ENCODE results near the gene CALU. TPM values are rescaled to one million over a fixed set of nuclear protein-coding genes. Genes with fewer than 3 reads are reported as not detected.

CALU gene
- total and polyA plus RNA-seq, 2 experiments from 2014 or later: 136 to 179 TPM

GRCh38 chr7:128792471-128793180, 53.5 kb downstream of the CALU start:
- no peak for DNase-seq (ENCODE audit: low spot score)

DNA sequence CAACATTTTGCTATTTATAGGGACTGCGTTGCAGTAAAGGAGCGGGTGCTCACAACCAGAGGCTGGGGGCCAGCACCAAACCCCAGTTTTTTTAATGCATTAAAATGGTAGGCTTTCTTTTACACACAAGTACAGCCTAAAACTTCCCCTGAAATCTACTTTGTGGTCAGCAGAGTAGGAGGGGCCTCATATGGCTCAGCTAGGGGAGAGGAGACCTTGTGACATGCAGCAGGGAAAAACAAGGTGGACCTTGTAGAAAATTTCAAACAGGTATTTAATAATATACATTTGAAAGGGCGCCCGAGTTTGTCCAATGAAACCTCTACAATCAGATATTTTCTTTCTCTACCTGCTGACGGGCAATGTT, 54.0 kb downstream of the CALU start:
- Histone ChIP-seq H3K27me3 (ENCODE audit: insufficient read depth) (no peaks in the 10 kb centered on the region), H3K4me2 (peak overlapping the region; percentile 92), H2AFZ (no peak overlapping the region), H4K20me1 (replicated peaks; ENCODE audit: insufficient read depth) (no peaks in the 10 kb centered on the region; the same call in 1 of the 2 replicates), H3K9me2 (ENCODE audit: insufficient read depth) (no peaks in the 10 kb centered on the region), H3F3A (replicated peaks; ENCODE audit: low read depth) (0 out of 2 replicates have a peak, but pooled peaks cover 6% of the 10 kb centered on the region), H3K27ac (ENCODE audit: low read depth) (no peak overlapping the region), H3K4me3 (0 out of 2 replicates have a peak overlapping the region, but pooled peaks have one; percentile 85), H3K4me1 (ENCODE audit: insufficient read depth) (peaks cover 26% of the 10 kb centered on the region), H3K36me3 (ENCODE audit: insufficient read depth) (0 out of 2 replicates have a peak, but pooled peaks cover 6% of the 10 kb centered on the region), H3K79me2 (replicated peaks; ENCODE audit: insufficient read depth) (no peaks in the 10 kb centered on the region)
- DNase-seq (ENCODE audit: low spot score): no peak
- peaks cover 32% of the 10 kb centered on the region for H3K36me3 Mint-ChIP-seq (ENCODE audit: low read depth)
- peaks cover 13% of the 10 kb centered on the region for H3K27me3 Mint-ChIP-seq (ENCODE audit: insufficient read depth, low read depth, poor library complexity)
- H3K9me3 Mint-ChIP-seq: no peaks in the 10 kb centered on the region
- H3K4me3 Mint-ChIP-seq: no peak overlapping the region
- no peak for TF ChIP-seq POLR2AphosphoS5 (IDR thresholded peaks at IDR 0.05; ENCODE audit: low read depth)
- no peak for TF ChIP-seq STAT1 (IDR thresholded peaks at IDR 0.05; ENCODE audit: unreplicated experiment)
- no peak for TF ChIP-seq EZH2phosphoT487 (IDR thresholded peaks at IDR 0.05; ENCODE audit: unreplicated experiment)
- ATAC-seq: no peak
- peaks cover 40% of the 10 kb centered on the region for H3K4me1 Mint-ChIP-seq
- no peak overlapping the region for H3K27ac Mint-ChIP-seq

More at GRCh38 chr7:128792471-128793180, 53.5 kb downstream of the CALU start:
- TF ChIP-seq, protein P1, sequence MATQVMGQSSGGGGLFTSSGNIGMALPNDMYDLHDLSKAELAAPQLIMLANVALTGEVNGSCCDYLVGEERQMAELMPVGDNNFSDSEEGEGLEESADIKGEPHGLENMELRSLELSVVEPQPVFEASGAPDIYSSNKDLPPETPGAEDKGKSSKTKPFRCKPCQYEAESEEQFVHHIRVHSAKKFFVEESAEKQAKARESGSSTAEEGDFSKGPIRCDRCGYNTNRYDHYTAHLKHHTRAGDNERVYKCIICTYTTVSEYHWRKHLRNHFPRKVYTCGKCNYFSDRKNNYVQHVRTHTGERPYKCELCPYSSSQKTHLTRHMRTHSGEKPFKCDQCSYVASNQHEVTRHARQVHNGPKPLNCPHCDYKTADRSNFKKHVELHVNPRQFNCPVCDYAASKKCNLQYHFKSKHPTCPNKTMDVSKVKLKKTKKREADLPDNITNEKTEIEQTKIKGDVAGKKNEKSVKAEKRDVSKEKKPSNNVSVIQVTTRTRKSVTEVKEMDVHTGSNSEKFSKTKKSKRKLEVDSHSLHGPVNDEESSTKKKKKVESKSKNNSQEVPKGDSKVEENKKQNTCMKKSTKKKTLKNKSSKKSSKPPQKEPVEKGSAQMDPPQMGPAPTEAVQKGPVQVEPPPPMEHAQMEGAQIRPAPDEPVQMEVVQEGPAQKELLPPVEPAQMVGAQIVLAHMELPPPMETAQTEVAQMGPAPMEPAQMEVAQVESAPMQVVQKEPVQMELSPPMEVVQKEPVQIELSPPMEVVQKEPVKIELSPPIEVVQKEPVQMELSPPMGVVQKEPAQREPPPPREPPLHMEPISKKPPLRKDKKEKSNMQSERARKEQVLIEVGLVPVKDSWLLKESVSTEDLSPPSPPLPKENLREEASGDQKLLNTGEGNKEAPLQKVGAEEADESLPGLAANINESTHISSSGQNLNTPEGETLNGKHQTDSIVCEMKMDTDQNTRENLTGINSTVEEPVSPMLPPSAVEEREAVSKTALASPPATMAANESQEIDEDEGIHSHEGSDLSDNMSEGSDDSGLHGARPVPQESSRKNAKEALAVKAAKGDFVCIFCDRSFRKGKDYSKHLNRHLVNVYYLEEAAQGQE (IDR thresholded peaks at IDR 0.05; ENCODE audit: unreplicated experiment): no peak
- no peak for TF ChIP-seq EZH2 (IDR thresholded peaks at IDR 0.05; ENCODE audit: low read depth, unreplicated experiment)
- Histone ChIP-seq H3K4me1 (ENCODE audit: insufficient read depth) (peaks cover 26% of the 10 kb centered on the region), H4K20me1 (replicated peaks; ENCODE audit: insufficient read depth) (no peaks in the 10 kb centered on the region; the same call in 1 of the 2 replicates), H3K79me2 (replicated peaks; ENCODE audit: insufficient read depth) (no peaks in the 10 kb centered on the region), H3F3A (replicated peaks; ENCODE audit: low read depth) (0 out of 2 replicates have a peak, but pooled peaks cover 6% of the 10 kb centered on the region), H3K36me3 (ENCODE audit: insufficient read depth) (0 out of 2 replicates have a peak, but pooled peaks cover 6% of the 10 kb centered on the region), H3K4me3 (peak overlapping the region; percentile 85), H3K27me3 (ENCODE audit: insufficient read depth) (no peaks in the 10 kb centered on the region), H3K4me2 (peak overlapping the region; percentile 92), H2AFZ (no peak overlapping the region), H3K27ac (ENCODE audit: low read depth) (no peak overlapping the region), H3K9me2 (ENCODE audit: insufficient read depth) (no peaks in the 10 kb centered on the region)
- H3K4me3 Mint-ChIP-seq: peak overlapping the region; percentile 84
- H3K27me3 Mint-ChIP-seq (ENCODE audit: insufficient read depth, low read depth, poor library complexity): peaks cover 13% of the 10 kb centered on the region
- H3K36me3 Mint-ChIP-seq (ENCODE audit: low read depth): peaks cover 30% of the 10 kb centered on the region
- H3K27ac Mint-ChIP-seq: no peak overlapping the region
- no peaks in the 10 kb centered on the region for H3K9me3 Mint-ChIP-seq
- peaks cover 40% of the 10 kb centered on the region for H3K4me1 Mint-ChIP-seq
- no peak for ATAC-seq

- Histone ChIP-seq H3K4me1 (ENCODE audit: insufficient read depth) (peaks cover 26% of the 10 kb centered on the region), H3K79me2 (replicated peaks; ENCODE audit: insufficient read depth) (no peaks in the 10 kb centered on the region), H3K36me3 (ENCODE audit: insufficient read depth) (0 out of 2 replicates have a peak, but pooled peaks cover 6% of the 10 kb centered on the region), H3F3A (replicated peaks; ENCODE audit: low read depth) (0 out of 2 replicates have a peak, but pooled peaks cover 6% of the 10 kb centered on the region), H3K4me2 (no peak overlapping the region), H3K27ac (ENCODE audit: low read depth) (no peak overlapping the region), H3K4me3 (no peak overlapping the region), H4K20me1 (replicated peaks; ENCODE audit: insufficient read depth) (no peaks in the 10 kb centered on the region; the same call in 1 of the 2 replicates), H3K9me2 (ENCODE audit: insufficient read depth) (no peaks in the 10 kb centered on the region), H2AFZ (no peak overlapping the region), H3K27me3 (ENCODE audit: insufficient read depth) (no peaks in the 10 kb centered on the region)
- no peak overlapping the region for H3K4me3 Mint-ChIP-seq
- TF ChIP-seq CREB1 (CRISPR knock-in tag; IDR thresholded peaks at IDR 0.05; ENCODE audit: low read depth): no peak
- TF ChIP-seq, protein P2, sequence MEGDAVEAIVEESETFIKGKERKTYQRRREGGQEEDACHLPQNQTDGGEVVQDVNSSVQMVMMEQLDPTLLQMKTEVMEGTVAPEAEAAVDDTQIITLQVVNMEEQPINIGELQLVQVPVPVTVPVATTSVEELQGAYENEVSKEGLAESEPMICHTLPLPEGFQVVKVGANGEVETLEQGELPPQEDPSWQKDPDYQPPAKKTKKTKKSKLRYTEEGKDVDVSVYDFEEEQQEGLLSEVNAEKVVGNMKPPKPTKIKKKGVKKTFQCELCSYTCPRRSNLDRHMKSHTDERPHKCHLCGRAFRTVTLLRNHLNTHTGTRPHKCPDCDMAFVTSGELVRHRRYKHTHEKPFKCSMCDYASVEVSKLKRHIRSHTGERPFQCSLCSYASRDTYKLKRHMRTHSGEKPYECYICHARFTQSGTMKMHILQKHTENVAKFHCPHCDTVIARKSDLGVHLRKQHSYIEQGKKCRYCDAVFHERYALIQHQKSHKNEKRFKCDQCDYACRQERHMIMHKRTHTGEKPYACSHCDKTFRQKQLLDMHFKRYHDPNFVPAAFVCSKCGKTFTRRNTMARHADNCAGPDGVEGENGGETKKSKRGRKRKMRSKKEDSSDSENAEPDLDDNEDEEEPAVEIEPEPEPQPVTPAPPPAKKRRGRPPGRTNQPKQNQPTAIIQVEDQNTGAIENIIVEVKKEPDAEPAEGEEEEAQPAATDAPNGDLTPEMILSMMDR (conservative IDR thresholded peaks at IDR 0.05; ENCODE audit: low read depth in 2 of 2): peak in 1 of 2 experiments; percentile 47; a peak in 2 of 4 replicates
- peaks cover 40% of the 10 kb centered on the region for H3K4me1 Mint-ChIP-seq
- DNase-seq (ENCODE audit: low spot score) (no peak), ATAC-seq (no peak)
- no peaks in the 10 kb centered on the region for H3K9me3 Mint-ChIP-seq
- no peak overlapping the region for H3K27ac Mint-ChIP-seq
- H3K36me3 Mint-ChIP-seq (ENCODE audit: low read depth): peaks cover 32% of the 10 kb centered on the region
- H3K27me3 Mint-ChIP-seq (ENCODE audit: insufficient read depth, low read depth, poor library complexity): peaks cover 13% of the 10 kb centered on the region
Observed at GRCh38 chr7:128794020-128794419, 54.9 kb downstream of the CALU start.

Data from GM23338 (cell line).